Inferior parietal cortex (tissue), 1 donor: Measurements from ENCODE around the gene PCDHGA8.
A peak's percentile ranks its signal among the peaks of the same experiment; 100 is the strongest.
"Not testable (repeated sequence)": the region's sequence is repeated elsewhere in the genome, so short reads cannot be mapped to it uniquely, and the experiment has no call there.

Experiments used
- DNase-seq: peaks from one replicate; pipeline ENCODE4 v3.0.0-alpha.2; 2016; ENCODE audit errors: extremely low spot score

Gene PCDHGA8

GRCh38 chr5:141402553-141403243 is 10.3 kb downstream of the PCDHGA8 start, which contains the start of gene PCDHGA9:
TSS of gene PCDHGA9 (plus strand) at chr5:141402778. CDS start at chr5:141402953, 175 bp downstream.
- peak; percentile 31 for DNase-seq

- DNase-seq = no peak
Measured at GRCh38 chr5:141403387-141403786, 11.0 kb downstream of the PCDHGA8 start.

GRCh38 chr5:141407790-141408505 is 15.5 kb downstream of the PCDHGA8 start, which contains the start of gene PCDHGB6:
TSS of gene PCDHGB6 (plus strand) at chr5:141408021. CDS start at chr5:141408203, 182 bp downstream.
- DNase-seq = not testable (repeated sequence)

GRCh38 chr5:141409598-141410306 is 17.3 kb downstream of the PCDHGA8 start:
- no peak for DNase-seq

GRCh38 chr5:141411575-141411974 is 19.1 kb downstream of the PCDHGA8 start:
- DNase-seq = no peak

GRCh38 chr5:141412854-141413539 is 20.6 kb downstream of the PCDHGA8 start, which contains the start of gene PCDHGA10:
TSS of gene PCDHGA10 (plus strand) at chr5:141412987. CDS start at chr5:141413176, 189 bp downstream.
- peak; percentile 12 for DNase-seq

GRCh38 chr5:141413540-141414069 is 21.2 kb downstream of the PCDHGA8 start:
- no peak for DNase-seq

- not testable (repeated sequence) for DNase-seq
Measured at GRCh38 chr5:141414548-141415274, 22.3 kb downstream of the PCDHGA8 start.

GRCh38 chr5:141415275-141415618 is 22.8 kb downstream of the PCDHGA8 start:
- not testable (repeated sequence) for DNase-seq

GRCh38 chr5:141417494-141418172 is 25.2 kb downstream of the PCDHGA8 start, which contains the start of gene PCDHGB7:
TSS of gene PCDHGB7 (plus strand) at chr5:141417677. CDS start at chr5:141417860, 183 bp downstream.
- peak; percentile 15 for DNase-seq

GRCh38 chr5:141419074-141419880 is 26.8 kb downstream of the PCDHGA8 start:
- no peak for DNase-seq

GRCh38 chr5:141420855-141421488 is 28.5 kb downstream of the PCDHGA8 start, which contains the start of gene PCDHGA11:
TSS of gene PCDHGA11 (plus strand) at chr5:141421051. CDS start at chr5:141421228, 177 bp downstream.
- DNase-seq = peak; percentile 5

GRCh38 chr5:141421489-141421855 is 29.0 kb downstream of the PCDHGA8 start:
- DNase-seq = no peak

GRCh38 chr5:141422742-141423291 is 30.4 kb downstream of the PCDHGA8 start:
- no peak for DNase-seq

- DNase-seq = no peak
Measured at GRCh38 chr5:141427783-141428426, 35.5 kb downstream of the PCDHGA8 start.

GRCh38 chr5:141430332-141431113 is 38.1 kb downstream of the PCDHGA8 start, which contains the start of gene PCDHGA12:
TSS of gene PCDHGA12 (plus strand) at chr5:141430507. CDS start at chr5:141430760, 253 bp downstream.
- no peak for DNase-seq

- no peak for DNase-seq
Measured at GRCh38 chr5:141431286-141431685, 38.9 kb downstream of the PCDHGA8 start.
